ENCODE results near the gene KIR2DL1. TPM values are rescaled to one million over a fixed set of nuclear protein-coding genes. Genes with fewer than 3 reads are reported as not detected.

KIR2DL1 gene
- total and polyA plus RNA-seq, 10 of the 15 experiments (the other 5 are each of a cell fraction or from before 2014, with no cell fraction given): 0.35 TPM; not detected in 9

DNA sequence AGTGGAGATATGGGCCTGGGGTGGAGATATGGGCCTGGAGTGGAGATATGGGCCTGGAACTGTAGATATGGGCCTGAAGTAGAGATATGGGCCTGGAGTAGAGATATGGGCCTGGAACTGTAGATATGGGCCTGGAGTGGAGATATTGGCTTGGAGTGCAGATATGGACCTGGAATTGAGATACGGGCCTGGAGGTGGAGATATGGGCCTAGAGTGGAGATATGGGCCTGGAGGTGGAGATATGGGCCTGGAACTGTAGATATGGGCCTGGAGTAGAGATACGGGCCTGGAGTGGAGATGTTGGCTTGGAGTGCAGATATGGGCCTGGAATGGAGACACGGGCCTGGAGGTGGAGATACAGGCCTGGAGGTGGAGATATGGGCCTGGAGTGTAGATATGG is 44.9 kb upstream of the KIR2DL1 start (continued):
- TF ChIP-seq, protein P1, sequence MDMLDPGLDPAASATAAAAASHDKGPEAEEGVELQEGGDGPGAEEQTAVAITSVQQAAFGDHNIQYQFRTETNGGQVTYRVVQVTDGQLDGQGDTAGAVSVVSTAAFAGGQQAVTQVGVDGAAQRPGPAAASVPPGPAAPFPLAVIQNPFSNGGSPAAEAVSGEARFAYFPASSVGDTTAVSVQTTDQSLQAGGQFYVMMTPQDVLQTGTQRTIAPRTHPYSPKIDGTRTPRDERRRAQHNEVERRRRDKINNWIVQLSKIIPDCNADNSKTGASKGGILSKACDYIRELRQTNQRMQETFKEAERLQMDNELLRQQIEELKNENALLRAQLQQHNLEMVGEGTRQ (IDR thresholded peaks at IDR 0.05; ENCODE audit: borderline replicate concordance, low read depth, low read length): no peak
- no peak for TF ChIP-seq YBX1 (IDR thresholded peaks at IDR 0.05)
- TF ChIP-seq RB1 (IDR thresholded peaks at IDR 0.05; ENCODE audit: borderline replicate concordance): no peak
- TF ChIP-seq TBL1XR1 (IDR thresholded peaks at IDR 0.05; ENCODE audit: low read depth, low read length): no peak
- no peak for TF ChIP-seq TAF1 (IDR thresholded peaks at IDR 0.05; ENCODE audit: borderline replicate concordance, low read depth, low read length)

- Histone ChIP-seq H3K79me2 (ENCODE audit: control insufficient read depth, insufficient read depth, low read length) (no peaks in the 10 kb centered on the region), H3K9ac (ENCODE audit: control insufficient read depth, insufficient read depth, low read length) (no peak overlapping the region), H2AFZ (ENCODE audit: control insufficient read depth, low read depth, low read length) (no peak overlapping the region), H3K4me3 (no peak overlapping the region), H3K36me3 (ENCODE audit: control insufficient read depth in 2 of 2, insufficient read depth in 2 of 2, low read length in 1 of 2) (no peaks in the 10 kb centered on the region), H3K27me3 (replicated peaks in 1 of 2; ENCODE audit: control insufficient read depth in 2 of 2, insufficient read depth in 2 of 2, low read length in 1 of 2) (no peaks in the 10 kb centered on the region), H3K4me2 (ENCODE audit: control insufficient read depth, insufficient read depth) (no peak overlapping the region), H4K20me1 (ENCODE audit: control insufficient read depth, insufficient read depth) (no peaks in the 10 kb centered on the region), H3K9me3 (replicated peaks; ENCODE audit: control insufficient read depth, insufficient read depth, low read length) (no peaks in the 10 kb centered on the region; the same call in 2 of the 3 replicates), H3K4me1 (ENCODE audit: control insufficient read depth, insufficient read depth, low read length) (no peaks in the 10 kb centered on the region), H3K27ac (ENCODE audit: control insufficient read depth, insufficient read depth) (no peak overlapping the region)
- CTCF ChIA-PET: no interaction called here
- POLR2A ChIA-PET: no interaction called here
- no peak for ATAC-seq
- SMC1A ChIA-PET (ENCODE audit: uncharacterized antibody, unreplicated experiment): no interaction called here
- RAD21 ChIA-PET (ENCODE audit: unreplicated experiment): no interaction called here
- BruUV-seq (replicated peaks): no TSS peak
- no peak for TF ChIP-seq BMI1 (IDR thresholded peaks at IDR 0.05; ENCODE audit: borderline replicate concordance)
- TF ChIP-seq CBFB (IDR thresholded peaks at IDR 0.05; ENCODE audit: low read depth): no peak
- TF ChIP-seq TCF3 (IDR thresholded peaks at IDR 0.05; ENCODE audit: borderline replicate concordance, insufficient read depth, low read depth, low read length): no peak
- TF ChIP-seq TAF1 (IDR thresholded peaks at IDR 0.05; ENCODE audit: borderline replicate concordance, low read depth, low read length): no peak
- TF ChIP-seq RAD21 (IDR thresholded peaks at IDR 0.05; ENCODE audit: insufficient read depth, low read depth, low read length): no peak
- TF ChIP-seq YBX1 (IDR thresholded peaks at IDR 0.05): no peak
- TF ChIP-seq SIN3A (IDR thresholded peaks at IDR 0.05; ENCODE audit: low read depth, low read length): no peak
- no peak for TF ChIP-seq MXI1 (IDR thresholded peaks at IDR 0.05; ENCODE audit: low read depth, low read length)
- TF ChIP-seq, protein P2, sequence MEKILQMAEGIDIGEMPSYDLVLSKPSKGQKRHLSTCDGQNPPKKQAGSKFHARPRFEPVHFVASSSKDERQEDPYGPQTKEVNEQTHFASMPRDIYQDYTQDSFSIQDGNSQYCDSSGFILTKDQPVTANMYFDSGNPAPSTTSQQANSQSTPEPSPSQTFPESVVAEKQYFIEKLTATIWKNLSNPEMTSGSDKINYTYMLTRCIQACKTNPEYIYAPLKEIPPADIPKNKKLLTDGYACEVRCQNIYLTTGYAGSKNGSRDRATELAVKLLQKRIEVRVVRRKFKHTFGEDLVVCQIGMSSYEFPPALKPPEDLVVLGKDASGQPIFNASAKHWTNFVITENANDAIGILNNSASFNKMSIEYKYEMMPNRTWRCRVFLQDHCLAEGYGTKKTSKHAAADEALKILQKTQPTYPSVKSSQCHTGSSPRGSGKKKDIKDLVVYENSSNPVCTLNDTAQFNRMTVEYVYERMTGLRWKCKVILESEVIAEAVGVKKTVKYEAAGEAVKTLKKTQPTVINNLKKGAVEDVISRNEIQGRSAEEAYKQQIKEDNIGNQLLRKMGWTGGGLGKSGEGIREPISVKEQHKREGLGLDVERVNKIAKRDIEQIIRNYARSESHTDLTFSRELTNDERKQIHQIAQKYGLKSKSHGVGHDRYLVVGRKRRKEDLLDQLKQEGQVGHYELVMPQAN (conservative IDR thresholded peaks at IDR 0.05): no peak
- WGBS (ENCODE audit: insufficient coverage, insufficient replicate concordance, low lambda C conversion rate, missing lambda C conversion rate): 45% methylated on average over 7 of the region's 7 CpGs
- DNase-seq (ENCODE audit: low read depth, low spot score): no peak
- no peak for FAIRE-seq
- intact Hi-C loops (cut with micrococcal nuclease; ENCODE audit: unreplicated experiment) (no loop called here), in situ Hi-C loops (cut with MboI) (no loop called here)
These were observed 44.3 kb upstream of the KIR2DL1 start for GRCh38 chr19:54725321-54725720.
